ENCODE measurements around the gene TBC1D25.

DNA sequence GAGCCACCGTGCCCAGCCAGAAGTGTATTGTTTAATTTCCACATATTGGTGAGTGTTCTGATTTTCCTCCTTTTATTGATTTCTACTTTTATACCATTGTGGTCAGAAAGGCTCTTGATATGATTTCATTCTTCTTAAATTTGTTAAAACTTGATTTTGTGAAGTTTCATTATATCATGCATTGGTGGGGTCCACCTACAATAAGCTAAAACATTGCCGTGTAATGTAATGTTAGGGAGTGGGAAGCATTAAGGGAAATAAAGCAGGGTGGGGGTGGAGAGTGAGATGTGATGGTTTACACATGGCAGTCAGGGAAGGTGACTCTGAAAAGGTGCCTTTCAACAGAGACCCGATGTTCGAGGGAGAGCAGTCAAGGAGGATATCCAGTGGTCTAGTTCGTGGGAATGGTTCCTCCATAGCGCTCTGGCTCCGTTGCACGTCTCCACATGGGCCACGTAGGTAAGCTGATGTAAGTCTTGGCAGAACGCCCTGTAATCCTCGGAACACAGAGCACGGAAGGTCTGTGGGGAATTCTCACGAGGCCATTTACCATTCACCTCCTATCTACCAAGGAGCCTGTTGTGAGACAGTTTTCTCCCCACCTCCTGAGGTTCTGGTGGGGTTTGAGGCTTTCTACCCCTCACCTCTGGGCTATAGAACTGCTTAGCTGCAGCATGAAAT lies 50.1 kb downstream of the TBC1D25 start:
- TF ChIP-seq CTCF (IDR thresholded peaks at IDR 0.05): no peak
- peak; percentile 58 to 89 (median 78) for TF ChIP-seq POLR2A (IDR thresholded peaks at IDR 0.05)
